D721Med (cell line): ENCODE measurements around the gene LANCL2.

Source experiments
- DNase-seq: peaks from one replicate; pipeline ENCODE4 v3.0.0; 2011; ENCODE audit warnings: low spot score; ENCODE audit not compliant: insufficient read length
- FAIRE-seq: peaks from 2 replicates; lab custom pipeline; 2011; peaks lifted over from hg19 to GRCh38; lab: Jason Lieb, UNC
- CTCF ChIP-seq: IDR thresholded peaks from 2 replicates; pipeline ENCODE4 v1.5.1; 2012; ENCODE audit warnings: mild to moderate bottlenecking, control low read depth; ENCODE audit not compliant: insufficient read depth; ENCODE audit errors: missing control alignments

Gene LANCL2

DNA sequence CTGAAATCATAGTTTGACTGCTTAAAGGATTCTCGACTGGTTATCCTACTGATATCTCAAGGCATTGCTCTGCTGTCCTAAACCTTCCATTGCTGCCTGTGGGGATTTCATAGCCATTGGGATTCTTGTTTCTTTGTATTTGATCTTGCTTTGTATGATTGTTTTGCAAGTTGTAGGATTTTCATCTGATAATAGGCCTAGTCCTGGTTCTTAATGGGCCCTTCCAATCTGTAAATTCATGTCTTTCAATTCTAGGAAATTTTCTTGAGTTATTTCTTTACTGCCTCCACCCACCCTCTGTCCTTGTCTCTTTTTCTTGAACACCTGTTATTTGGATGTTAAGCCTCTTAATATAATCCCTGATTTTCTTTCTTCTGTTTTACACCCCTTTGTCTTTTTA lies 72.2 kb downstream of the LANCL2 start:
- DNase-seq = no peak
- FAIRE-seq = no peak
- no peak for TF ChIP-seq CTCF

GRCh38 chr7:55438085-55438756 lies 73.1 kb downstream of the LANCL2 start:
- DNase-seq = no peak
- no peak for TF ChIP-seq CTCF
- FAIRE-seq = no peak

- no peak for FAIRE-seq
- TF ChIP-seq CTCF = no peak
- DNase-seq = no peak
Observed at GRCh38 chr7:55438757-55439525, 73.8 kb downstream of the LANCL2 start.

- no peak for DNase-seq
- FAIRE-seq = no peak
- TF ChIP-seq CTCF = no peak
Observed at GRCh38 chr7:55439627-55440026, 74.5 kb downstream of the LANCL2 start.

DNA sequence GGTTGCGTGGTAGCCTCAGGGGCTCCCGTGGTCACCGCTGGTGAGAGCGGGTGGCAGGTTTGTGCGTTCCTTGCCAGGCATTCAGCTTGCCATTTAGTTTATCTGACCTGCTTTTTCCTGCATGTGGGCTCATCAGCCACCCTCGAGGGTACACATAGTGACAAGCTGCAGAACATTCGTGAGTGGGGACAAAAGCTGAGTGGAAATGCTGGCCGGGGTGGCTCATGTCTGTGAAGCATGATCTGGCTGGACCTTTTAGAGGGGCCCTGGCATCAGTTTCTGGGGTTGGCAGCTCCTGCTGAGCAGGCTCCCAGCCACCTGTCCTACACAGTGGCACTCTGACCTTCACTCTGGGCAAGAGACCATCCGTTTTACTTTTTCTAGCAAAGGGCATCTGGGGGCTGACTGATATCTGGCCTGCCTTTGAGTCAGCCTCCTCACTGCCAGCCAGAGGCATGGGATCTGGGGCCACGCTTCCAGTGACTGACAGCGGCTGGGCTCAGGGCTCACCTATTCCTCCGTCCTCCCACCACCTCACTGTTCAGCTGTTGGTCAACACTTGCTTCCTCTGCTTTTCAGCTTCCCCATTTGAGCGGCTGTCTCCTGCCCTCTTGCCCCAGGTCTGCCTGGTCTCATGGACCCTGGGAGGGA lies 75.0 kb downstream of the LANCL2 start:
- DNase-seq = no peak
- no peak for TF ChIP-seq CTCF
- no peak for FAIRE-seq

DNA sequence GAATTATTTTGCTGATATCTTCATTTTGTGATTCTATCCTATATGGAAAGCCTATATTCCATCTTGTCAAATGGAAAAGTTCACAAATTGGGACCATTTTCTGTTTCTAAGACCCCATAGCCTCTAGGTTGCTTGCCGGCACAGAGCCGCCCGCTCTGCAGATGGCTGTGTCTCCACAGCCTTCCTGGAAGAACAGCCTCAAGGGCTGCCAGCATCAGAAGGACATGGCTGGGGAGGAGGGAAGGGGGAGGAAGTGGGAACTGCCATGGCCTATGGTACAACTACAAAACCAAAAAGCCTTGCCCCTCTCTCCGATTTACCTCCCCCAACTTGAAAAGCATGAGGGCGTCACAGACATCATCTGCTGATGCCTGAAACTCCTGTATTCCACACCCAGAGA lies 75.9 kb downstream of the LANCL2 start:
- DNase-seq (no peak), FAIRE-seq (no peak)
- no peak for TF ChIP-seq CTCF
